Measurements from ENCODE around the gene CTXN3.

- no peak for TF ChIP-seq EZH2 (IDR thresholded peaks at IDR 0.05; ENCODE audit: borderline replicate concordance, low read depth, low read length, severe bottlenecking)
- no peak for TF ChIP-seq CTCF (IDR thresholded peaks at IDR 0.05; ENCODE audit: extremely low read depth in 1 of 2, insufficient read depth in 1 of 2, low read depth in 1 of 2, low read length in 2 of 2)
- no peak for TF ChIP-seq POLR2AphosphoS5 (IDR thresholded peaks at IDR 0.05; ENCODE audit: insufficient read depth, low read depth, low read length)
- no peak for TF ChIP-seq MYC (IDR thresholded peaks at IDR 0.05; ENCODE audit: low read depth, low read length)
- TF ChIP-seq POLR2A (IDR thresholded peaks at IDR 0.05; ENCODE audit: low read depth, low read length), result no peak
- no peak for TF ChIP-seq JUN (IDR thresholded peaks at IDR 0.05; ENCODE audit: borderline replicate concordance, insufficient read depth, insufficient read length, low read depth)
- no peak for TF ChIP-seq FOS (IDR thresholded peaks at IDR 0.05; ENCODE audit: borderline replicate concordance, insufficient read depth, low read length)
- TF ChIP-seq GATA2 (IDR thresholded peaks at IDR 0.05; ENCODE audit: insufficient read depth, insufficient read length, low read depth, low read length), result no peak
- TF ChIP-seq, protein P1, sequence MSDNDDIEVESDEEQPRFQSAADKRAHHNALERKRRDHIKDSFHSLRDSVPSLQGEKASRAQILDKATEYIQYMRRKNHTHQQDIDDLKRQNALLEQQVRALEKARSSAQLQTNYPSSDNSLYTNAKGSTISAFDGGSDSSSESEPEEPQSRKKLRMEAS (IDR thresholded peaks at IDR 0.05; ENCODE audit: insufficient read depth, insufficient read length), result no peak
Observed at GRCh38 chr5:127615916-127616315, 33.0 kb upstream of the CTXN3 start.
